SU-DHL-6 (cell line): ENCODE measurements around the gene TRIM29.

Source experiments
- H2AFZ ChIP-seq: fragments of 200-600 bp; sonication (generic); 2 replicates; pipeline ENCODE4 v1.6.1; 2014; ENCODE audit warnings: low read depth, mild to moderate bottlenecking, moderate library complexity, mixed read lengths, antibody characterized with exemption, low read length; ENCODE audit not compliant: severe bottlenecking
- H3F3A ChIP-seq: fragments of 200-600 bp; shearing (Covaris generic); 2 replicates; pipeline ENCODE4 v1.6.0; 2016; ENCODE audit warnings: antibody characterized with exemption, mild to moderate bottlenecking; ENCODE audit not compliant: insufficient read depth
- H3K27ac ChIP-seq: fragments of 200-600 bp; sonication (generic); 2 replicates; pipeline ENCODE4 v1.5.1; 2016; ENCODE audit warnings: low read depth, mild to moderate bottlenecking, low read length, moderate library complexity, mixed read lengths
- H3K27me3 ChIP-seq: fragments of 200-600 bp; sonication (generic), shearing (Covaris generic); 2 replicates; pipeline ENCODE4 v1.6.0; 2014; ENCODE audit warnings: mild to moderate bottlenecking, low read length
- H3K36me3 ChIP-seq: fragments of 200-600 bp; sonication (generic); 2 replicates; pipeline ENCODE4 v1.6.1; 2014; ENCODE audit warnings: mild to moderate bottlenecking, low read length, mixed read lengths
- H3K4me2 ChIP-seq: fragments of 300-600, 200-600 bp; shearing (Covaris generic), sonication (generic); 2 replicates; pipeline ENCODE4 v1.6.0; 2014; ENCODE audit warnings: low read length, low read depth, mild to moderate bottlenecking; ENCODE audit not compliant: poor library complexity, severe bottlenecking
- H3K4me3 ChIP-seq: fragments of 200-600 bp; sonication (generic); 2 replicates; pipeline ENCODE4 v1.5.1; 2014; ENCODE audit warnings: antibody characterized with exemption, low read length, mild to moderate bottlenecking, mixed read lengths; ENCODE audit not compliant: insufficient read depth, poor library complexity, severe bottlenecking
- H3K79me2 ChIP-seq: fragments of 200-600 bp; sonication (generic); 2 replicates; pipeline ENCODE4 v1.6.1; 2014; ENCODE audit warnings: mild to moderate bottlenecking, low read length, moderate library complexity; ENCODE audit not compliant: insufficient read depth
- H3K9ac ChIP-seq: fragments of 200-600 bp; sonication (generic); 2 replicates; pipeline ENCODE4 v1.7.0; 2014; ENCODE audit warnings: mild to moderate bottlenecking, low read length
- H3K9me2 ChIP-seq: fragments of 200-600 bp; sonication (generic); replicated peaks from 2 replicates; pipeline ENCODE4 v1.6.1; 2014; ENCODE audit warnings: low read length; ENCODE audit not compliant: insufficient read depth
- H3K9me3 ChIP-seq: fragments of 200-600 bp; sonication (generic); 2 replicates; pipeline ENCODE4 v1.6.1; 2014; ENCODE audit warnings: low read length, mixed read lengths; ENCODE audit not compliant: insufficient read depth
- H4K20me1 ChIP-seq: fragments of 200-600 bp; sonication (generic); 2 replicates; pipeline ENCODE4 v1.6.1; 2014; ENCODE audit warnings: low read depth, mild to moderate bottlenecking, antibody characterized with exemption, low read length, moderate library complexity, mixed read lengths
- CTCF ChIP-seq: fragments of 200-600 bp; sonication (generic); IDR thresholded peaks from one replicate; pipeline ENCODE4 v1.5.1; 2017; ENCODE audit warnings: antibody characterized with exemption, mild to moderate bottlenecking, low read length, moderate library complexity; ENCODE audit not compliant: insufficient read depth, poor library complexity, severe bottlenecking
- EZH2phosphoT487 ChIP-seq: fragments of 200-600 bp; sonication (generic), shearing (Covaris generic); conservative IDR thresholded peaks from 2 replicates; pipeline ENCODE4 v1.6.1; 2018; ENCODE audit warnings: mild to moderate bottlenecking, antibody characterized with exemption, low read length, moderate library complexity, mixed read lengths

Gene TRIM29

GRCh38 chr11:120167659-120168058 is 29.7 kb upstream of the TRIM29 start:
- H3K27me3 ChIP-seq = no peaks in the 10 kb centered on the region
- TF ChIP-seq EZH2phosphoT487 (no peak), CTCF (no peak)
- H3F3A ChIP-seq = no peaks in the 10 kb centered on the region
- H3K79me2 ChIP-seq = no peaks in the 10 kb centered on the region
- no peaks in the 10 kb centered on the region for H4K20me1 ChIP-seq
- H2AFZ ChIP-seq = no peak overlapping the region
- no peak overlapping the region for H3K27ac ChIP-seq
- H3K9me3 ChIP-seq = no peaks in the 10 kb centered on the region
- no peak overlapping the region for H3K4me3 ChIP-seq
- no peak overlapping the region for H3K9ac ChIP-seq
- H3K36me3 ChIP-seq = no peaks in the 10 kb centered on the region
- no peaks in the 10 kb centered on the region for H3K9me2 ChIP-seq
- H3K4me2 ChIP-seq = no peak overlapping the region

- no peak overlapping the region for H3K4me2 ChIP-seq
- no peaks in the 10 kb centered on the region for H3K9me2 ChIP-seq
- H3F3A ChIP-seq = no peaks in the 10 kb centered on the region
- no peaks in the 10 kb centered on the region for H3K36me3 ChIP-seq
- no peaks in the 10 kb centered on the region for H4K20me1 ChIP-seq
- no peak overlapping the region for H3K4me3 ChIP-seq
- no peak for TF ChIP-seq EZH2phosphoT487
- TF ChIP-seq CTCF = no peak
- H3K79me2 ChIP-seq = no peaks in the 10 kb centered on the region
- H3K9me3 ChIP-seq = peaks cover 3% of the 10 kb centered on the region; the same call in 1 of the 2 replicates
- no peaks in the 10 kb centered on the region for H3K27me3 ChIP-seq
- no peak overlapping the region for H3K27ac ChIP-seq
- no peak overlapping the region for H3K9ac ChIP-seq
- no peak overlapping the region for H2AFZ ChIP-seq
Observed at GRCh38 chr11:120160436-120160835, 22.5 kb upstream of the TRIM29 start.

GRCh38 chr11:120153221-120153620 is 15.3 kb upstream of the TRIM29 start:
- no peaks in the 10 kb centered on the region for H3K79me2 ChIP-seq
- H3K4me3 ChIP-seq = no peak overlapping the region
- no peaks in the 10 kb centered on the region for H4K20me1 ChIP-seq
- no peak overlapping the region for H2AFZ ChIP-seq
- H3K9me2 ChIP-seq = no peaks in the 10 kb centered on the region
- H3K27me3 ChIP-seq = no peaks in the 10 kb centered on the region
- no peak overlapping the region for H3K27ac ChIP-seq
- no peaks in the 10 kb centered on the region for H3K36me3 ChIP-seq
- TF ChIP-seq CTCF (no peak), EZH2phosphoT487 (no peak)
- no peaks in the 10 kb centered on the region for H3F3A ChIP-seq
- H3K9me3 ChIP-seq = no peaks in the 10 kb centered on the region
- no peak overlapping the region for H3K4me2 ChIP-seq
- no peak overlapping the region for H3K9ac ChIP-seq

GRCh38 chr11:120151536-120151935 is 13.6 kb upstream of the TRIM29 start:
- no peaks in the 10 kb centered on the region for H3K9me3 ChIP-seq
- H4K20me1 ChIP-seq = no peaks in the 10 kb centered on the region
- no peak overlapping the region for H3K9ac ChIP-seq
- no peaks in the 10 kb centered on the region for H3K9me2 ChIP-seq
- H2AFZ ChIP-seq = no peak overlapping the region
- no peak overlapping the region for H3K4me2 ChIP-seq
- TF ChIP-seq CTCF (no peak), EZH2phosphoT487 (no peak)
- no peaks in the 10 kb centered on the region for H3F3A ChIP-seq
- no peaks in the 10 kb centered on the region for H3K36me3 ChIP-seq
- no peak overlapping the region for H3K4me3 ChIP-seq
- H3K27ac ChIP-seq = no peak overlapping the region
- H3K79me2 ChIP-seq = no peaks in the 10 kb centered on the region
- no peaks in the 10 kb centered on the region for H3K27me3 ChIP-seq
